ENCODE data around the gene GDPGP1. TPM values are rescaled to one million over a fixed set of nuclear protein-coding genes. Genes with fewer than 3 reads are reported as not detected.

The GDPGP1 gene
- total and polyA plus RNA-seq, 9 of the 15 experiments (the other 6 are each of a cell fraction or from before 2014, with no cell fraction given), result 0.78 to 6.1 (median 2.8) TPM

GRCh38 chr15:90287946-90288345 lies 53.9 kb downstream of the GDPGP1 start:
- POLR2A ChIA-PET, result interaction anchor here (0.6 to 1.8 kb wide), 2 partner anchors 14 to 196 kb away, joined by 3 to 4 read pairs; no protein-coding TSS in a partner anchor
- intact Hi-C loops (cut with micrococcal nuclease), result loop anchor here (5.0 to 10.0 kb wide), 2 partner anchors 56 to 543 kb away; partner anchors contain the start of genes CIB1 and GDPGP1

More at GRCh38 chr15:90287946-90288345, 53.9 kb downstream of the GDPGP1 start:
- Histone ChIP-seq H4K20me1 (replicated peaks; ENCODE audit: control insufficient read depth, insufficient read depth, low read length) (no peaks in the 10 kb centered on the region), H3K79me2 (ENCODE audit: control insufficient read depth, insufficient read depth, low read length) (no peaks in the 10 kb centered on the region), H3K4me3 (no peak overlapping the region), H3K9me3 (replicated peaks; ENCODE audit: control insufficient read depth, insufficient read depth, low read depth, low read length) (no peaks in the 10 kb centered on the region), H3K4me2 (ENCODE audit: insufficient read depth, low read length) (no peak overlapping the region), H3K27ac (ENCODE audit: extremely low read depth, low read depth, low read length) (no peak overlapping the region), H2AFZ (ENCODE audit: low read depth, low read length) (peak overlapping the region; percentile 37; the same call in 1 of the 2 replicates), H3K4me1 (replicated peaks in 1 of 2; ENCODE audit: control insufficient read depth in 2 of 2, insufficient read depth in 2 of 2, low read length in 2 of 2) (peaks cover 0 to 10% of the 10 kb centered on the region in 2 experiments; a peak in 3 of 5 replicates), H3K9me1 (ENCODE audit: control insufficient read depth, insufficient read depth, low read length) (no peaks in the 10 kb centered on the region), H3K9ac (ENCODE audit: insufficient read depth in 1 of 2, low read depth in 2 of 2, low read length in 2 of 2) (no peak overlapping the region), H3K27me3 (ENCODE audit: control insufficient read depth in 2 of 2, insufficient read depth in 2 of 2, low read length in 2 of 2) (no peaks in the 10 kb centered on the region), H3K36me3 (ENCODE audit: control insufficient read depth, insufficient read depth, low read length) (no peaks in the 10 kb centered on the region)
- 78% methylated on average over 6 of the region's 6 CpGs for WGBS (ENCODE audit: insufficient coverage, low coverage, missing lambda C conversion rate)
- no TSS peak for BruUV-seq (replicated peaks)
- in situ Hi-C loops (cut with MboI), result no loop called here
- CTCF ChIA-PET (ENCODE audit: low intra/inter-chr PET ratio), result no interaction called here
- peak; percentile 11 for FAIRE-seq
- no peak for ATAC-seq
- TF ChIP-seq NR0B1 (IDR thresholded peaks at IDR 0.05; ENCODE audit: partially characterized antibody) (no peak), ZNF512 (tag; IDR thresholded peaks at IDR 0.05) (no peak), FUS (optimal IDR thresholded peaks at IDR 0.05; ENCODE audit: low read depth, low read length) (no peak), MBD2 (IDR thresholded peaks at IDR 0.05; ENCODE audit: borderline replicate concordance, low read depth) (no peak), BRD4 (IDR thresholded peaks at IDR 0.05) (no peak)
- DNase-seq (ENCODE audit: extremely low read depth in 1 of 4, low spot score in 3 of 4), result no peak

Data from K562 (cell line).